Nephron (organoid): Measurements from ENCODE around the gene ELMO1.

Experiments used
- H3K27ac Mint-ChIP-seq, 3 experiments: 2 replicates each; pipeline ENCODE4 v1.8.0; 2020; ENCODE audit warnings: mixed read lengths in 3 of 3, mild to moderate bottlenecking in 2 of 3, moderate library complexity in 1 of 3
- H3K27me3 Mint-ChIP-seq: 2 replicates; pipeline ENCODE4 v1.8.0; 2021; ENCODE audit warnings: low read depth, mild to moderate bottlenecking, moderate library complexity, mixed read lengths
- H3K36me3 Mint-ChIP-seq: 2 replicates; pipeline ENCODE4 v1.8.0; 2020; ENCODE audit warnings: low read depth, mixed read lengths
- H3K4me1 Mint-ChIP-seq: 2 replicates; pipeline ENCODE4 v1.8.0; 2020; ENCODE audit warnings: mixed read lengths
- H3K4me3 Mint-ChIP-seq, 3 experiments: 2 replicates each; pipeline ENCODE4 v1.8.0; 2020; ENCODE audit warnings: mild to moderate bottlenecking in 3 of 3, mixed read lengths in 3 of 3, moderate library complexity in 2 of 3
- H3K9me3 Mint-ChIP-seq: 2 replicates; pipeline ENCODE4 v1.8.0; 2020; ENCODE audit warnings: mixed read lengths
- CTCF ChIP-seq, 3 experiments: fragments of 200-600 bp; sonication (generic); IDR thresholded peaks; one replicate each; pipeline ENCODE4 v1.5.0; 2021; ENCODE audit warnings: antibody characterized with exemption in 3 of 3; ENCODE audit not compliant: unreplicated experiment in 3 of 3

ELMO1 gene

GRCh38 chr7:36894190-36894589, 554.5 kb downstream of the ELMO1 start:
- H3K9me3 Mint-ChIP-seq: no peaks in the 10 kb centered on the region
- H3K4me3 Mint-ChIP-seq: no peak overlapping the region
- peaks cover 33% of the 10 kb centered on the region for H3K4me1 Mint-ChIP-seq
- H3K27me3 Mint-ChIP-seq: peaks cover 7% of the 10 kb centered on the region
- no peak for TF ChIP-seq CTCF (IDR thresholded peaks at IDR 0.05; ENCODE audit: unreplicated experiment in 3 of 3)
- H3K27ac Mint-ChIP-seq: no peak overlapping the region
- H3K36me3 Mint-ChIP-seq: no peaks in the 10 kb centered on the region

- Mint-ChIP-seq H3K4me3 (no peak overlapping the region), H3K9me3 (no peaks in the 10 kb centered on the region), H3K4me1 (peaks cover 11% of the 10 kb centered on the region), H3K27me3 (peaks cover 11% of the 10 kb centered on the region), H3K27ac (no peak overlapping the region), H3K36me3 (no peaks in the 10 kb centered on the region)
- no peak for TF ChIP-seq CTCF (IDR thresholded peaks at IDR 0.05; ENCODE audit: unreplicated experiment in 3 of 3)
Observed at GRCh38 chr7:36889182-36889581, 559.5 kb downstream of the ELMO1 start.

- Mint-ChIP-seq H3K9me3 (no peaks in the 10 kb centered on the region), H3K4me1 (peaks cover 4% of the 10 kb centered on the region), H3K4me3 (no peak overlapping the region), H3K27ac (no peak overlapping the region), H3K27me3 (peaks cover 18% of the 10 kb centered on the region), H3K36me3 (no peaks in the 10 kb centered on the region)
- TF ChIP-seq CTCF (IDR thresholded peaks at IDR 0.05; ENCODE audit: unreplicated experiment in 3 of 3): no peak
Observed at GRCh38 chr7:36887969-36888368, 560.7 kb downstream of the ELMO1 start.

GRCh38 chr7:36887233-36887632, 561.4 kb downstream of the ELMO1 start:
- no peaks in the 10 kb centered on the region for H3K4me1 Mint-ChIP-seq
- no peak overlapping the region for H3K27ac Mint-ChIP-seq
- no peak for TF ChIP-seq CTCF (IDR thresholded peaks at IDR 0.05; ENCODE audit: unreplicated experiment in 3 of 3)
- no peaks in the 10 kb centered on the region for H3K9me3 Mint-ChIP-seq
- H3K4me3 Mint-ChIP-seq: no peak overlapping the region
- peaks cover 18% of the 10 kb centered on the region for H3K27me3 Mint-ChIP-seq
- H3K36me3 Mint-ChIP-seq: no peaks in the 10 kb centered on the region

GRCh38 chr7:36884910-36885309, 563.8 kb downstream of the ELMO1 start:
- no peaks in the 10 kb centered on the region for H3K4me1 Mint-ChIP-seq
- peak overlapping the region in 1 of 3 experiments; percentile 27 for H3K27ac Mint-ChIP-seq
- H3K9me3 Mint-ChIP-seq: no peaks in the 10 kb centered on the region
- H3K27me3 Mint-ChIP-seq: peaks cover 11% of the 10 kb centered on the region
- H3K4me3 Mint-ChIP-seq: no peak overlapping the region
- TF ChIP-seq CTCF (IDR thresholded peaks at IDR 0.05; ENCODE audit: unreplicated experiment in 3 of 3): no peak
- H3K36me3 Mint-ChIP-seq: no peaks in the 10 kb centered on the region

- TF ChIP-seq CTCF (IDR thresholded peaks at IDR 0.05; ENCODE audit: unreplicated experiment in 3 of 3): no peak
- Mint-ChIP-seq H3K9me3 (no peaks in the 10 kb centered on the region), H3K27ac (peak overlapping the region in 1 of 3 experiments; percentile 27), H3K4me1 (no peaks in the 10 kb centered on the region), H3K36me3 (no peaks in the 10 kb centered on the region), H3K4me3 (no peak overlapping the region), H3K27me3 (peaks cover 11% of the 10 kb centered on the region)
Observed at GRCh38 chr7:36884351-36884750, 564.3 kb downstream of the ELMO1 start.
